Smooth muscle cell (in vitro differentiated cells): ENCODE results near the gene CFAP45. TPM values are rescaled to one million over a fixed set of nuclear protein-coding genes. Genes with fewer than 3 reads are reported as not detected.

Source experiments
- DNase-seq: peaks from one replicate; lab custom pipeline; 2025; ENCODE audit not compliant: unreplicated experiment; lab: John Stamatoyannopoulos, UW
- H2AFZ ChIP-seq: fragments of 200-600 bp; sonication (generic); 2 replicates; pipeline ENCODE4 v1.6.0; 2016; ENCODE audit warnings: antibody characterized with exemption, low read depth, mild to moderate bottlenecking
- H3F3A ChIP-seq: fragments of 200-600 bp; sonication (generic); 2 replicates; pipeline ENCODE4 v1.6.0; 2017; ENCODE audit warnings: antibody characterized with exemption, low read depth
- H3K27ac ChIP-seq: fragments of 200-600 bp; sonication (generic); 2 replicates; pipeline ENCODE4 v1.5.1; 2016; ENCODE audit warnings: low read depth, mild to moderate bottlenecking
- H3K27me3 ChIP-seq: fragments of 200-600 bp; sonication (generic); 2 replicates; pipeline ENCODE4 v1.6.1; 2016; ENCODE audit warnings: low read depth, mild to moderate bottlenecking
- H3K36me3 ChIP-seq: fragments of 200-600 bp; sonication (generic); 2 replicates; pipeline ENCODE4 v1.5.1; 2016; ENCODE audit warnings: low read depth
- H3K4me1 ChIP-seq: fragments of 200-600 bp; sonication (generic); 2 replicates; pipeline ENCODE4 v1.5.1; 2016; ENCODE audit warnings: low read depth
- H3K4me2 ChIP-seq: fragments of 200-600 bp; sonication (generic); 2 replicates; pipeline ENCODE4 v1.6.0; 2016; ENCODE audit warnings: mild to moderate bottlenecking
- H3K4me3 ChIP-seq: fragments of 200-600 bp; sonication (generic); 2 replicates; pipeline ENCODE4 v1.5.1; 2016; ENCODE audit warnings: mild to moderate bottlenecking
- H3K79me2 ChIP-seq: fragments of 200-600 bp; sonication (generic); 2 replicates; pipeline ENCODE4 v1.6.0; 2016; ENCODE audit warnings: low read depth, mild to moderate bottlenecking
- H3K9ac ChIP-seq: fragments of 200-600 bp; sonication (generic); 2 replicates; pipeline ENCODE4 v1.6.0; 2016; ENCODE audit warnings: low read depth
- H3K9me3 ChIP-seq: fragments of 200-600 bp; sonication (generic); replicated peaks from 2 replicates; pipeline ENCODE4 v1.5.1; 2016; ENCODE audit warnings: low read depth
- H4K20me1 ChIP-seq: fragments of 200-600 bp; sonication (generic); 2 replicates; pipeline ENCODE4 v1.6.0; 2016; ENCODE audit warnings: low read depth
- CTCF ChIP-seq: fragments of 200-600 bp; sonication (generic); IDR thresholded peaks from 2 replicates; pipeline ENCODE4 v1.5.1; 2017; ENCODE audit warnings: borderline replicate concordance, mild to moderate bottlenecking, antibody characterized with exemption; ENCODE audit not compliant: insufficient read depth, poor library complexity, severe bottlenecking
- WGBS: methylation state at CpG from one replicate; pipeline ENCODE4 v1.1.7; 2016; ENCODE audit warnings: low lambda C conversion rate; 5-methylcytosine and 5-hydroxymethylcytosine counted together
- polyA plus RNA-seq: library from polyadenylated mRNA; unstranded; fragments of >200 nt; fragmentation: Nextera tagmentation; extraction: Ambion mirVana; gene quantifications from 2 replicates; pipeline ENCODE4 v1.2.1, GENCODE V29; 2016
- total RNA-seq: library from RNA; depleted of rRNA; stranded (reverse); fragments of >200 nt; gene quantifications from 2 replicates; pipeline ENCODE4 v1.2.3, GENCODE V29; 2014

CFAP45 gene
- total and polyA plus RNA-seq, 2 experiments from 2014 or later = 1.2 to 1.3 TPM

- no peak for DNase-seq
Measured at GRCh38 chr1:159921700-159922504, 21.9 kb upstream of the CFAP45 start.

GRCh38 chr1:159921251-159921650 is 21.3 kb upstream of the CFAP45 start:
- no peaks in the 10 kb centered on the region for H3K36me3 ChIP-seq
- TF ChIP-seq CTCF = no peak
- H4K20me1 ChIP-seq = peaks cover 68% of the 10 kb centered on the region
- H3K79me2 ChIP-seq = peaks cover 54% of the 10 kb centered on the region
- H2AFZ ChIP-seq = no peak overlapping the region
- no peak for DNase-seq
- 71% methylated on average over 1 of the region's 1 CpG for WGBS
- peaks cover 56% of the 10 kb centered on the region for H3F3A ChIP-seq
- no peaks in the 10 kb centered on the region for H3K27me3 ChIP-seq
- no peak overlapping the region for H3K4me3 ChIP-seq
- peak overlapping the region; percentile 100 for H3K27ac ChIP-seq
- H3K9ac ChIP-seq = peak overlapping the region; percentile 99
- peaks cover 30% of the 10 kb centered on the region for H3K4me1 ChIP-seq
- H3K9me3 ChIP-seq = no peaks in the 10 kb centered on the region
- peak overlapping the region; percentile 96 for H3K4me2 ChIP-seq

More at GRCh38 chr1:159921700-159922504, 21.9 kb upstream of the CFAP45 start:
- H3K9ac ChIP-seq = peak overlapping the region; percentile 99
- no peak for TF ChIP-seq CTCF
- H3K79me2 ChIP-seq = peaks cover 54% of the 10 kb centered on the region
- peaks cover 23% of the 10 kb centered on the region for H3K4me1 ChIP-seq
- H2AFZ ChIP-seq = no peak overlapping the region
- H3F3A ChIP-seq = peaks cover 51% of the 10 kb centered on the region
- peak overlapping the region; percentile 69 for H3K4me3 ChIP-seq
- peak overlapping the region; percentile 100 for H3K27ac ChIP-seq
- H3K36me3 ChIP-seq = no peaks in the 10 kb centered on the region
- no peaks in the 10 kb centered on the region for H3K9me3 ChIP-seq
- H3K27me3 ChIP-seq = no peaks in the 10 kb centered on the region
- 52% methylated on average over 18 of the region's 18 CpGs for WGBS
- H3K4me2 ChIP-seq = peak overlapping the region; percentile 96
- peaks cover 62% of the 10 kb centered on the region for H4K20me1 ChIP-seq

GRCh38 chr1:159920651-159921050 is 20.7 kb upstream of the CFAP45 start:
- H3F3A ChIP-seq = peaks cover 60% of the 10 kb centered on the region
- H2AFZ ChIP-seq = no peak overlapping the region
- no peaks in the 10 kb centered on the region for H3K9me3 ChIP-seq
- H3K79me2 ChIP-seq = peaks cover 54% of the 10 kb centered on the region
- peak overlapping the region; percentile 96 for H3K4me2 ChIP-seq
- TF ChIP-seq CTCF = no peak
- H3K4me3 ChIP-seq = no peak overlapping the region
- H3K27ac ChIP-seq = peak overlapping the region; percentile 100
- DNase-seq = no peak
- H3K36me3 ChIP-seq = no peaks in the 10 kb centered on the region
- 84% methylated on average over 1 of the region's 1 CpG for WGBS
- peaks cover 68% of the 10 kb centered on the region for H4K20me1 ChIP-seq
- peaks cover 36% of the 10 kb centered on the region for H3K4me1 ChIP-seq
- peak overlapping the region; percentile 99 for H3K9ac ChIP-seq
- H3K27me3 ChIP-seq = no peaks in the 10 kb centered on the region
